Cardiac fibroblast (primary cell): Measurements from ENCODE around the gene NPY5R.
A peak's percentile ranks its signal among the peaks of the same experiment; 100 is the strongest.

Experiments
- DNase-seq, 2 donors: peaks; one replicate each; pipeline versions ENCODE4 v3.0.0 to v3.0.0-alpha.2; 2010; ENCODE audit warnings: low read depth in 2 of 2
- H3K4me3 ChIP-seq, 2 donors: replicated peaks in 1 of 2; 1 replicate in 1 of 2; 2 replicates in 1 of 2; pipeline ENCODE4 v1.5.1; 2011; ENCODE audit warnings: low read depth in 2 of 2, low read length in 2 of 2, mild to moderate bottlenecking in 2 of 2, moderate library complexity in 1 of 2
- CTCF ChIP-seq: IDR thresholded peaks from one replicate; pipeline ENCODE4 v1.5.1; 2011; ENCODE audit warnings: low read depth, mild to moderate bottlenecking, low read length, inconsistent platforms

NPY5R gene

GRCh38 chr4:163350672-163351071, 7.0 kb downstream of the NPY5R start:
- no peak for TF ChIP-seq CTCF
- no peak overlapping the region for H3K4me3 ChIP-seq
- DNase-seq: no peak

- no peak for DNase-seq
- H3K4me3 ChIP-seq: no peak overlapping the region
- no peak for TF ChIP-seq CTCF
These were observed 9.4 kb downstream of the NPY5R start for GRCh38 chr4:163353054-163353453.

- TF ChIP-seq CTCF: peak; percentile 7
- no peak for DNase-seq
- no peak overlapping the region for H3K4me3 ChIP-seq
These were observed 12.4 kb downstream of the NPY5R start for GRCh38 chr4:163356104-163356503.

- TF ChIP-seq CTCF: no peak
- no peak overlapping the region for H3K4me3 ChIP-seq
- DNase-seq: no peak
These were observed 24.0 kb downstream of the NPY5R start for GRCh38 chr4:163367651-163368050.

DNA sequence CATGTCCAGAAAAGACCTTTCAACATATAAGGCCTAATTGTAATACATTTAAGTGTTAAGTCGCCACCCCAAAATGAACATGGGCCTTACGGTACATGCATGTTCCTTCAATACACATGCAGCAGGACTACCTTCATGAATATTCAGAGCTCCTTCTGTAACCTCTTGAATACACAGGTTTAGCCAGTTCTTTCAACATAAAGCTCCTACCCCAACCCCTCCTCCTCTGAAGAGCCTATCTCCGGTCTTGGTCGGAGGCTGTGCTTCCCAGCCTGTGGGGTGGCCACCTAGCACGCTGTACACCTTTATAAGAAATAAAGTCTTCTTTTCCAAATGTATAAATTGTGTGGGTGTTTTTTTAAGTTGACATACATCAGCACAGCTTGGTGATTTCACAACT, 28.3 kb downstream of the NPY5R start:
- DNase-seq: no peak
- TF ChIP-seq CTCF: no peak
- H3K4me3 ChIP-seq: no peak overlapping the region

DNA sequence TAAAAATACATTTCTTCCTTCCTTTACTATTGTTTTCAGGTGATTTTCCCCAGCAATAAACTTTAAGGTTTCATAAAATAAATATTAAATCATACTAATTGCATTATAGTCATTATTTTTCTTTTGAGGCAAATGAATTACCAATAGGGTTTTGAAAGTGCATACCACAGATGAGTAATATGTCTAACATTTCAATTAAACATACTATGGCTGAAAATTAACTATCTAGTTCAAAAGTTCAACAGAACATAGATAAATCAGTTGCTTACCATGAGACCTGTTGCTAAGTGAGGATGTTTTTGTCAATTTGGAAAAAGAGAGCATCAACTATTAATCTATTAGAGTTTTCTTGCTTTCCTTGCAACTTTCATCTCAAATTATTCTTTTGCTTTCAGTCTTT, 35.0 kb downstream of the NPY5R start:
- no peak for TF ChIP-seq CTCF
- H3K4me3 ChIP-seq: no peak overlapping the region
- no peak for DNase-seq

- no peak for DNase-seq
These were observed 37.0 kb downstream of the NPY5R start for GRCh38 chr4:163380703-163381102.

More at GRCh38 chr4:163380703-163381102, 37.0 kb downstream of the NPY5R start:
- TF ChIP-seq CTCF: no peak
- no peak overlapping the region for H3K4me3 ChIP-seq
